GM12865 (cell line): Measurements from ENCODE around the gene NEB.

Experiments
- DNase-seq: peaks from one replicate; pipeline ENCODE4 v3.0.0; 2010; ENCODE audit warnings: low read depth
- H3K4me3 ChIP-seq: 2 replicates; pipeline ENCODE4 v1.5.1; 2011; ENCODE audit warnings: mild to moderate bottlenecking, low read depth, low read length, control low read depth
- CTCF ChIP-seq: IDR thresholded peaks from 2 replicates; pipeline ENCODE4 v1.5.1; 2011; ENCODE audit warnings: low read length, control low read depth, low read depth, inconsistent platforms; ENCODE audit not compliant: insufficient read depth; ENCODE audit errors: missing control alignments

The NEB gene

GRCh38 chr2:151733771-151734672 lies at the start of gene NEB:
TSS of gene NEB (minus strand) at chr2:151734476. CDS start at chr2:151733156, 1,320 bp downstream.
- no peak within 1 kb of the TSS for H3K4me3 ChIP-seq
- TF ChIP-seq CTCF, result no peak
- no peak for DNase-seq

DNA sequence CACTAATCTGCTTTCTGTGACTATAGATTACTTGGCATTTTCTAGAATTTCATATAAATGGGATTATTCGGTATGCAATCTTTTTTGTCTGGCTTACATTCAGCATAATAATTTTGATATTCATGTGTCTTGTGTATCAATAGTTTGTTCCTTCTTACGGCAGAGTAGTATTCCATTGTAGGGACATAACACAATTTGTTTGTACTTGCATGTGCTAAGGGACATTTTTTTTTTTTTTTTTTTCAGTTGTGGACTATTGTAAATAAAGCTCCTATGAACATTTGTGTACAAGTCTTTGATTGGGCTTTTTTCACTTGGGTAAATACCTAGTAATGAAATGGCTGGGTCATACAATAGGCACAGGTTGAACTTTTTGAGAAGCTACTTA lies 48.9 kb upstream of the NEB start:
- no peak for DNase-seq
- TF ChIP-seq CTCF, result no peak
- no peak overlapping the region for H3K4me3 ChIP-seq

- H3K4me3 ChIP-seq, result no peak overlapping the region
- no peak for DNase-seq
- TF ChIP-seq CTCF, result no peak
Measured at GRCh38 chr2:151782378-151783132, 48.3 kb upstream of the NEB start.

DNA sequence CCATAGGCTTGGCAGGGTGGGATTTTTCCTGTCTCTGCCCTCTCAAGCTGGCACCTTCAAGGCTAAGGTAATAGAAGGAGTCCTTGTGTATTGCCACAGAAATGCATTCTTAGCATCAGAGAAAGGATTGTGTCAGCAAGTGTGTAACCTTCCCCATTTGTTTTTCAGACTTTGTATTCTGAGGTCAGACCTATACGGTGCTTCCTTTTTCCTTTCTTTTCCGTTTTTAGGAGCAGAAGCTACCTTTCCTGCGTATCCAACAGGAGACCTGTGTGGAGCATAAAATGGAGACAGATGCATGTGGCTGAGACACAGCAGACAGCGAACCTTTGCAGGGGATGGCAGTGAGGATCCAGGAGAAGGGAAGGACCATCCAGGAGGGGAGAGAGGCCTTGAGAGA lies 47.4 kb upstream of the NEB start:
- H3K4me3 ChIP-seq, result no peak overlapping the region
- no peak for TF ChIP-seq CTCF
- no peak for DNase-seq

DNA sequence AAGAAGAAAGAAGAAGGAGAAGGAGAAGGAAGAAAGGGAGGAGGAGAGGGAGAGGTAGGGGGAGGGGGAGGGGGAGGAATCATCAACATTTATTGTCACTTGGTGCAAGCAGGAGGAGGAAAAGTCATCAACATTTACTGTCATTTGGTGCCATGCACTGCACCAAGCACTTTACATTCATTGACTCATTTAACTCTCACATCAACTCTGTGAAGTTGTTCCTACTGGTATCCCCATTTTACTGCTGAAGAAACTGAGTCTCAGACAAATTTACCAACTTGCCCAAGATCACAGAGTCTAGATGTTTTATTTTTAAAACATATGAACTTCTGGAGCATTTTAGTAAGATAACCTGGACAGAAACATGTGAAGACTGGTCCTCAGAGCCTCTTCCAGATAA lies 46.7 kb upstream of the NEB start:
- DNase-seq, result no peak
- TF ChIP-seq CTCF, result no peak
- H3K4me3 ChIP-seq, result no peak overlapping the region

DNA sequence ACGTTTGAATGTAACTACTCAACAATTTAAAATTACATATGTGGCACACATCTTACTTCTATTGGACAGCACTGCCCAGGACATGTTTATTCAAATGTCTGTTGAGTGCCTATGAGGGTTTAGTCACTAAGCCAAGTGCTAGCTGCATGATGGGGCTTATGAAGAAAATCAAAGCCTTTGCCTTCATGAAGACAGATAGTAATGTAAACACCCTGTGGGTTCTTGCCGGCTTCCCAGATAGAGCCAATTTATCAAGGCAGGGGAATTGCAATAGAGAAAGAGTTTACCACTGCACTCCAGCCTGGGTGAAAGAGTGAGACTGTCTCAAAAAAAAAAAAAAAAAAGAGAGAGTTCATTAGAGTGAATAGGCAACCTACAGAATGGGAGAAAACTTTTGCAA lies 43.7 kb upstream of the NEB start:
- H3K4me3 ChIP-seq, result no peak overlapping the region
- TF ChIP-seq CTCF, result no peak
- no peak for DNase-seq
